Keratinocyte (primary cell): ENCODE results near the gene NINJ1. TPM values are rescaled to one million over a fixed set of nuclear protein-coding genes. Genes with fewer than 3 reads are reported as not detected.

ENCODE experiments used
- DNase-seq: peaks from one replicate; pipeline ENCODE4 v3.0.0-alpha.2; 2011; ENCODE audit warnings: low read depth, missing footprints, low spot score
- FAIRE-seq: peaks from 2 replicates; lab custom pipeline; 2011; peaks lifted over from hg19 to GRCh38; lab: Jason Lieb, UNC
- H2AFZ ChIP-seq: 2 replicates; pipeline ENCODE4 v1.6.0; 2012; ENCODE audit warnings: low read length, control low read depth, inconsistent platforms; ENCODE audit not compliant: control insufficient read depth
- H3K27ac ChIP-seq: 2 replicates; pipeline ENCODE4 v1.5.1; 2011; ENCODE audit warnings: low read length; ENCODE audit not compliant: control insufficient read depth, insufficient read depth
- H3K27me3 ChIP-seq: 3 replicates; pipeline ENCODE4 v1.6.0; 2011; ENCODE audit warnings: low read length; ENCODE audit not compliant: control insufficient read depth, insufficient read depth; ENCODE audit errors: extremely low read depth
- H3K36me3 ChIP-seq, 2 experiments: 2 replicates in 1 of 2; 3 replicates in 1 of 2; pipeline ENCODE4 v1.5.1; 2011; ENCODE audit warnings: low read length in 2 of 2, mild to moderate bottlenecking in 1 of 2; ENCODE audit not compliant: control insufficient read depth in 2 of 2, insufficient read depth in 2 of 2; ENCODE audit errors: extremely low read depth in 1 of 2
- H3K4me1 ChIP-seq: 3 replicates; pipeline ENCODE4 v1.5.1; 2011; ENCODE audit warnings: low read length; ENCODE audit not compliant: control insufficient read depth, insufficient read depth; ENCODE audit errors: extremely low read depth
- H3K4me2 ChIP-seq: 3 replicates; pipeline ENCODE4 v1.6.0; 2011; ENCODE audit warnings: low read depth, low read length; ENCODE audit not compliant: control insufficient read depth, insufficient read depth; ENCODE audit errors: extremely low read depth
- H3K4me3 ChIP-seq, 3 experiments: fragments of 200-600 bp in 1 of 3; sonication (generic) in 1 of 3; 2 replicates in 2 of 3; 3 replicates in 1 of 3; pipeline ENCODE4 v1.5.1; 2011 to 2016; ENCODE audit warnings: low read length in 3 of 3, mild to moderate bottlenecking in 3 of 3, control low read depth in 2 of 3, inconsistent platforms in 1 of 3, low read depth in 1 of 3, mixed read lengths in 1 of 3, mixed run types in 1 of 3, moderate library complexity in 1 of 3; ENCODE audit not compliant: control insufficient read depth in 2 of 3, insufficient read depth in 2 of 3; ENCODE audit errors: extremely low read depth in 1 of 3
- H3K79me2 ChIP-seq: 2 replicates; pipeline ENCODE4 v1.6.0; 2012; ENCODE audit warnings: low read length; ENCODE audit not compliant: control insufficient read depth, insufficient read depth
- H3K9ac ChIP-seq: 3 replicates; pipeline ENCODE4 v1.6.0; 2011; ENCODE audit warnings: low read length; ENCODE audit not compliant: control insufficient read depth, insufficient read depth; ENCODE audit errors: extremely low read depth
- H3K9me1 ChIP-seq: 3 replicates; pipeline ENCODE4 v1.6.0; 2011; ENCODE audit warnings: low read length; ENCODE audit not compliant: control insufficient read depth, insufficient read depth; ENCODE audit errors: extremely low read depth
- H3K9me3 ChIP-seq: 2 replicates; pipeline ENCODE4 v1.5.1; 2012; ENCODE audit warnings: low read depth, low read length; ENCODE audit not compliant: control insufficient read depth
- H4K20me1 ChIP-seq: 3 replicates; pipeline ENCODE4 v1.6.0; 2011; ENCODE audit warnings: low read length; ENCODE audit not compliant: control insufficient read depth, insufficient read depth; ENCODE audit errors: extremely low read depth
- EZH2 ChIP-seq: IDR thresholded peaks from one replicate; pipeline ENCODE4 v1.6.1; 2012; ENCODE audit warnings: inconsistent platforms, mild to moderate bottlenecking, low read length, moderate library complexity
- dilution Hi-C: fragments of 300-500 bp; cut with MboI; formaldehyde crosslinking; loops from one replicate; pipeline ENCODE4 v1.7.0; 2020; ENCODE audit warnings: low sequenced_read_pairs; ENCODE audit not compliant: extremely low pct_ligation_motif_present
- polyA plus RNA-seq, 5 experiments: library from polyadenylated mRNA; depleted of rRNA in 3 of 5; stranded (reverse) in 3 of 5; stranded (forward) in 1 of 5; unstranded in 1 of 5; fragments of >200 nt; gene quantifications; 1 replicate in 1 of 5; 2 replicates in 3 of 5; 3 replicates in 1 of 5; pipeline versions ENCODE4 v1.2.1 to v1.2.3, GENCODE V29; 2011 to 2012; ENCODE audit warnings: missing spikeins in 2 of 5, low read depth in 1 of 5, low replicate concordance in 1 of 5
- TF ChIP-seq, protein P1 (sequence below), 3 experiments: IDR thresholded peaks in 1 of 3; conservative IDR thresholded peaks in 1 of 3; optimal IDR thresholded peaks in 1 of 3; 2 replicates in 2 of 3; 3 replicates in 1 of 3; pipeline versions ENCODE3 to v1.5.1; 2011; ENCODE audit warnings: low read length in 3 of 3, mild to moderate bottlenecking in 3 of 3, moderate library complexity in 2 of 3, control low read depth in 1 of 3, inconsistent platforms in 1 of 3; ENCODE audit not compliant: insufficient read depth in 2 of 3; ENCODE audit errors: extremely low read depth in 1 of 3

Gene NINJ1
- polyA plus RNA-seq, 1 donor (not counting 4 experiments of a cell fraction or from before 2014, with no cell fraction given) = 7.4 TPM

- FAIRE-seq (no peak), DNase-seq (no peak)
- H3K79me2 ChIP-seq = no peaks in the 10 kb centered on the region
- no peaks in the 10 kb centered on the region for H3K4me1 ChIP-seq
- no peaks in the 10 kb centered on the region for H3K9me1 ChIP-seq
- H3K4me3 ChIP-seq = no peak overlapping the region
- no peaks in the 10 kb centered on the region for H3K36me3 ChIP-seq
- dilution Hi-C loops = no loop called here
- no peak overlapping the region for H2AFZ ChIP-seq
- H3K27me3 ChIP-seq = no peaks in the 10 kb centered on the region
- no peak overlapping the region for H3K27ac ChIP-seq
- H3K9ac ChIP-seq = no peak overlapping the region
- no peak for TF ChIP-seq EZH2
- TF ChIP-seq, protein P1, sequence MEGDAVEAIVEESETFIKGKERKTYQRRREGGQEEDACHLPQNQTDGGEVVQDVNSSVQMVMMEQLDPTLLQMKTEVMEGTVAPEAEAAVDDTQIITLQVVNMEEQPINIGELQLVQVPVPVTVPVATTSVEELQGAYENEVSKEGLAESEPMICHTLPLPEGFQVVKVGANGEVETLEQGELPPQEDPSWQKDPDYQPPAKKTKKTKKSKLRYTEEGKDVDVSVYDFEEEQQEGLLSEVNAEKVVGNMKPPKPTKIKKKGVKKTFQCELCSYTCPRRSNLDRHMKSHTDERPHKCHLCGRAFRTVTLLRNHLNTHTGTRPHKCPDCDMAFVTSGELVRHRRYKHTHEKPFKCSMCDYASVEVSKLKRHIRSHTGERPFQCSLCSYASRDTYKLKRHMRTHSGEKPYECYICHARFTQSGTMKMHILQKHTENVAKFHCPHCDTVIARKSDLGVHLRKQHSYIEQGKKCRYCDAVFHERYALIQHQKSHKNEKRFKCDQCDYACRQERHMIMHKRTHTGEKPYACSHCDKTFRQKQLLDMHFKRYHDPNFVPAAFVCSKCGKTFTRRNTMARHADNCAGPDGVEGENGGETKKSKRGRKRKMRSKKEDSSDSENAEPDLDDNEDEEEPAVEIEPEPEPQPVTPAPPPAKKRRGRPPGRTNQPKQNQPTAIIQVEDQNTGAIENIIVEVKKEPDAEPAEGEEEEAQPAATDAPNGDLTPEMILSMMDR (optimal IDR thresholded peaks at IDR 0.05 in 1 of 3, IDR thresholded peaks at IDR 0.05 in 1 of 3, conservative IDR thresholded peaks at IDR 0.05 in 1 of 3; ENCODE audit: extremely low read depth in 1 of 3, insufficient read depth in 2 of 3, low read length in 3 of 3) = no peak
- no peaks in the 10 kb centered on the region for H4K20me1 ChIP-seq
- H3K9me3 ChIP-seq = no peaks in the 10 kb centered on the region
- no peak overlapping the region for H3K4me2 ChIP-seq
These were observed 10.3 kb downstream of the NINJ1 start for GRCh38 chr9:93123561-93124283.

- Histone ChIP-seq H4K20me1 (no peaks in the 10 kb centered on the region), H3K9ac (no peak overlapping the region), H3K79me2 (no peaks in the 10 kb centered on the region), H3K36me3 (no peaks in the 10 kb centered on the region), H3K9me1 (no peaks in the 10 kb centered on the region), H3K27me3 (no peaks in the 10 kb centered on the region), H3K9me3 (no peaks in the 10 kb centered on the region), H3K4me2 (no peak overlapping the region), H3K27ac (no peak overlapping the region), H2AFZ (no peak overlapping the region), H3K4me1 (no peaks in the 10 kb centered on the region), H3K4me3 (no peak overlapping the region)
- dilution Hi-C loops = no loop called here
- FAIRE-seq (no peak), DNase-seq (no peak)
- TF ChIP-seq EZH2 = no peak
- TF ChIP-seq, protein P1 (optimal IDR thresholded peaks at IDR 0.05 in 1 of 3, IDR thresholded peaks at IDR 0.05 in 1 of 3, conservative IDR thresholded peaks at IDR 0.05 in 1 of 3; ENCODE audit: extremely low read depth in 1 of 3, insufficient read depth in 2 of 3, low read length in 3 of 3) = no peak
These were observed 11.3 kb downstream of the NINJ1 start for GRCh38 chr9:93122721-93123221.
